ENCODE data around the gene OR6X1. TPM values are rescaled to one million over a fixed set of nuclear protein-coding genes. Genes with fewer than 3 reads are reported as not detected.

The OR6X1 gene, protein sequence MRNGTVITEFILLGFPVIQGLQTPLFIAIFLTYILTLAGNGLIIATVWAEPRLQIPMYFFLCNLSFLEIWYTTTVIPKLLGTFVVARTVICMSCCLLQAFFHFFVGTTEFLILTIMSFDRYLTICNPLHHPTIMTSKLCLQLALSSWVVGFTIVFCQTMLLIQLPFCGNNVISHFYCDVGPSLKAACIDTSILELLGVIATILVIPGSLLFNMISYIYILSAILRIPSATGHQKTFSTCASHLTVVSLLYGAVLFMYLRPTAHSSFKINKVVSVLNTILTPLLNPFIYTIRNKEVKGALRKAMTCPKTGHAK
- not detected for total RNA-seq

DNA sequence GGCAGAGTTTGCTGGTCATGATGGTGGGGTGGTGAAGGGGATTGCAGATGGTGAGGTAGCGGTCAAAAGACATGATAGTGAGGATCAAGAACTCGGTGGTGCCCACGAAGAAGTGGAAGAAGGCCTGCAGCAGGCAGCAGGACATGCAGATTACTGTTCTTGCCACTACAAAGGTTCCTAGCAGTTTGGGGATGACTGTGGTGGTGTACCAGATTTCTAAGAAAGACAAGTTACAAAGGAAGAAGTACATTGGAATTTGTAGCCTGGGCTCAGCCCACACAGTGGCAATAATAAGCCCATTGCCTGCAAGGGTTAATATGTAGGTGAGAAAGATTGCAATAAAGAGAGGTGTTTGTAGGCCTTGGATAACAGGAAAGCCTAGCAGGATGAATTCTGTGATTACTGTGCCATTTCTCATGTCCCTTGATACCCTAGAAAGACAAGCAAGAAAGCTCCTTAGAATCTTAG, at the start of gene OR6X1:
OR6X1 (minus strand) TSS at position 418 of the 468 bp plus-strand sequence; CDS start at position 418, 0 bp downstream.

DNA sequence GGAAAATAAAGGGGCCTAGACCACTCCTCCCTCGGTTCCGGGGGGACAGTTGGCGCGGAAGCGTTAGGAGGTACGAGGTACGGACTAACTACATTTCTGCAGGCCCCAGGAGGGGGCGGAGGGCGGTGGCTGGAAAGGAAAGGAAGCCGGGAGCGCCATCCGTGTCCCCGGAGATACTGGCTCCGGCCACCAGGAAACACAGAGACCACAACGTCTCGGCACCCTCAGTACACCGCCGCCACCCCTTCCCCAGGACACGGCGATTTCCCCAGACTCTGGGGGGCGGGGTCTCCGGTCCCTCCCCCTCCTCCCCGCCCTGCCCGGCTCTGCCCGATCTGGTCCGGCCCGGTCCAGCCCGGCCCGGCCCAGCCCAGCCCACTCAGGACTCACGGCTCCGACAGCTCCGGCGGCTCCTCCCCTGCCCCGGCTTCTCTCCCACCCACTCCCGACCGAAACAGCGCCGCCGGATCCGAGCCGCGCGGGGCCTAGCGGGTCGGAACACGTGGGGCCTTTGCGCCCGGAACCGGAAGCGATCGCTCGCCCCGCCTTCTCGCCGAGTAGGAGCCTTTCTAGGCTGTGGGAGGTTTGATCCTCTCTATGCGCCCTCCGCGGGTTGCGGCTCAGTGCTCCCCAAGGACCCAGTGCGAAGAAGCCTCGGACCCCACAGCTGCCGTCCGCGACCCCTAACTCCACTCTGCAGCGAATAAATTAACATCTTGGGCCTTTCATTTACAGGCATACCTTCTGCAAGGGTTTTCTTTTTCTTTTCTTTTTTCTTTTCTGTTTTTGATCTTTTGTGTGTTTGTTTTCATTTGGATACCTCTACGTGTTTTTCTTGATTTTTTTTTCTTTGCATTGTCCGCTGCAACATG, 12.9 kb downstream of the OR6X1 start, which contains the start of gene ZNF202:
ZNF202 (minus strand) TSS at position 502 of the 872 bp plus-strand sequence. CDS start 10,772 bp downstream, outside the sequence.

Small RNA genes lying within 50 kb of the gene (small RNA-seq; reads per million reads assigned to genes)
- not detected for gene RNU1-21P

Other genes with a start within 250 kb of the OR6X1 start
- 120 TPM for gene SCN3B, start 99.9 kb downstream of the OR6X1 start, total RNA-seq
- 19.4 TPM for gene ZNF202, start 12.9 kb downstream of the OR6X1 start, total RNA-seq
- not detected for gene OR6M1, start 51.8 kb upstream of the OR6X1 start, total RNA-seq
- gene TMEM225, start 131.2 kb upstream of the OR6X1 start, total RNA-seq = not detected
- gene OR8D4, start 147.6 kb upstream of the OR6X1 start, total RNA-seq = 0.23 TPM
- gene OR4D5, start 185.1 kb upstream of the OR6X1 start, total RNA-seq = not detected
- gene OR6T1, start 189.3 kb upstream of the OR6X1 start, total RNA-seq = not detected
- not detected for gene OR10S1, start 223.3 kb upstream of the OR6X1 start, total RNA-seq
- gene OR10G6, start 240.6 kb upstream of the OR6X1 start, total RNA-seq = not detected